ENCODE results near the gene TTC1.
"Not testable (repeated sequence)": the region's sequence is repeated elsewhere in the genome, so short reads cannot be mapped to it uniquely, and the experiment has no call there.

The TTC1 gene

GRCh38 chr5:160008877-160009590 is at the start of gene TTC1:
TTC1 (plus strand) TSS chr5:160009139; CDS start chr5:160010529, 1,390 bp downstream.
- FAIRE-seq = peak; percentile 97

GRCh38 chr5:159961176-159962160 is 47.5 kb upstream of the TTC1 start:
- no peak for FAIRE-seq

GRCh38 chr5:159962214-159962613 is 46.7 kb upstream of the TTC1 start:
- no peak for FAIRE-seq

- no peak for FAIRE-seq
Observed at GRCh38 chr5:159963935-159964334, 45.0 kb upstream of the TTC1 start.

GRCh38 chr5:159965031-159965837 is 43.7 kb upstream of the TTC1 start:
- no peak for FAIRE-seq

- FAIRE-seq = not testable (repeated sequence)
Observed at GRCh38 chr5:159965838-159966128, 43.2 kb upstream of the TTC1 start.

- FAIRE-seq = no peak
Observed at GRCh38 chr5:159969966-159970365, 39.0 kb upstream of the TTC1 start.

GRCh38 chr5:159971038-159971437 is 37.9 kb upstream of the TTC1 start:
- FAIRE-seq = no peak

- FAIRE-seq = no peak
Observed at GRCh38 chr5:159971514-159971913, 37.4 kb upstream of the TTC1 start.

- FAIRE-seq = no peak
Observed at GRCh38 chr5:159971931-159972461, 36.9 kb upstream of the TTC1 start.

GRCh38 chr5:159972538-159973362 is 36.2 kb upstream of the TTC1 start:
- no peak for FAIRE-seq

- no peak for FAIRE-seq
Observed at GRCh38 chr5:159975462-159976019, 33.4 kb upstream of the TTC1 start.

- FAIRE-seq = no peak
Observed at GRCh38 chr5:159976921-159977320, 32.0 kb upstream of the TTC1 start.

GRCh38 chr5:159978358-159978757 is 30.6 kb upstream of the TTC1 start:
- no peak for FAIRE-seq

- FAIRE-seq = no peak
Observed at GRCh38 chr5:159982421-159983173, 26.3 kb upstream of the TTC1 start.

GRCh38 chr5:159987031-159987674 is 21.8 kb upstream of the TTC1 start:
- no peak for FAIRE-seq

- no peak for FAIRE-seq
Observed at GRCh38 chr5:159990506-159990905, 18.4 kb upstream of the TTC1 start.

GRCh38 chr5:159992566-159992965 is 16.4 kb upstream of the TTC1 start:
- no peak for FAIRE-seq

GRCh38 chr5:159993194-159993593 is 15.7 kb upstream of the TTC1 start:
- FAIRE-seq = no peak

GRCh38 chr5:159995907-159996306 is 13.0 kb upstream of the TTC1 start:
- FAIRE-seq = no peak

Data from TTC549 (cell line).